Stimulated activated CD8-positive, alpha-beta memory T cell treated with anti-CD3 and anti-CD28 coated beads, Interleukin-4, amount 100 ng/mL, for 48 hours (primary cell): ENCODE measurements around the gene C1orf21.
A peak's percentile ranks its signal among the peaks of the same experiment; 100 is the strongest.

Experiments
- DNase-seq: peaks from one replicate; pipeline ENCODE4 v3.0.0-alpha.2; 2020

The C1orf21 gene

GRCh38 chr1:184635980-184636431 is 249.2 kb downstream of the C1orf21 start:
- no peak for DNase-seq

DNA sequence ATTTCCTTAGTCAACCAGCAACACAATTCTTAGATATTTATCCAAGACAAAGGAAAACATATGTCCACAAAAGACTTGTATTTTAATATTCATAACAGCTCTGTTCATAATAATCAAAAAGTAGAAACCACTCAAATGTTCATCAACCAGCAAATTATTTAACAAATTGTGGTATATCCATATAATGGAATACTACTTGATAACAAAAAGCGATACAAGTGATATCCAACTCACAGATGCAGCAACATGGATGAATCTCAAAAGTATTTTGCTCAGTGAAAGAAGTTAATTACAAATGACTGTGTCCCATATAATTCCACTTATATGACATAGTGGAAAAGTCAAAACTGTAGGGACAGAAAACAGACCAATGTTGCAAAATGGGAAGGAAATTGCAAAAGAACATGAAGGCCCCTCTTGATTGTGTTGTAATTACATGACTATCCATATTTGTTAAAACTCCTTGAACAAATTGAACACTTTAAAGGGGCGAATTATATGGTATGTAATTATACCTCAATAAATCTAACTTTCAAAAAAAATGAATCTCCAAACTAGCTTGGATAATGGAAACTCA is 250.9 kb downstream of the C1orf21 start:
- no peak for DNase-seq

GRCh38 chr1:184639205-184639604 is 252.4 kb downstream of the C1orf21 start:
- no peak for DNase-seq

- DNase-seq, result no peak
Measured at GRCh38 chr1:184640505-184640904, 253.7 kb downstream of the C1orf21 start.

DNA sequence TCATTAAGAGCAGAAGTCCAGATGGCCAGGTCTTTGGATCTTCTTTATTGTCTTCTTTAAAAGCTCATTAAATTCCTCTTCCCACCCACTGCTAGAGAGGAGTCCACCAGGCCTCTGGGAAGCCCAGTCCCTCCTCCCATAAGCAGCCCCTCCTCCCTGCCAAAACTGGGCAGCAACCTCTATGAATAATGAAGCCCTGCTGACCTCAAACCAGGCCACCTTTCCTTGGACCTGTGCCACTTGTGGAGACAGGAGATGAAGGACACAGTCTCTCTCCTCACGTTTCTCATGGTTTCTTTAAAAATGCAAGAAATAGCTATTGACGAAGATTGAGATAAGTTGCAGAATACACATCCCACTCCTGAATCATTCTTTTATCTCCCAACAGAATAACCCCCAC is 255.1 kb downstream of the C1orf21 start:
- no peak for DNase-seq

GRCh38 chr1:184643661-184644060 is 256.8 kb downstream of the C1orf21 start:
- DNase-seq, result no peak

DNA sequence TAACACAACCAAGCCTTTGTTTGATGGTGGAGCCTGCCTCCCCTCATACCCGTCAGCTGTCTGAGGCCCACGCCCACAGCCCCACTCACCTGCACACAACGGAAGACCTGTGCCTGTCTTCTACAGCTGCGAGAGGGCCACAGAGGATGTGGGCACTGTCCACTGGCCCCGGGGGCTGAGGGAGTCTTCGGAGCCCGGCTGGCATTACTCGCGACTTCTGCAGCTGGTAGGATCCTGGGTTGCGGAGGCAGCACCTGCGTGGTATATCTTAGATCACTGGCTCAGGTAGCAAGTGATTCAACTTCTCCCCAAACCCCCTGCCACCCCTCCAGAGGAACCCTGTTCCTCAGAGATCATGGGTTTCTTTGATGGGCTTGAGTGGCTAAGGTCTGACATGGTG is 257.9 kb downstream of the C1orf21 start:
- DNase-seq, result no peak

DNA sequence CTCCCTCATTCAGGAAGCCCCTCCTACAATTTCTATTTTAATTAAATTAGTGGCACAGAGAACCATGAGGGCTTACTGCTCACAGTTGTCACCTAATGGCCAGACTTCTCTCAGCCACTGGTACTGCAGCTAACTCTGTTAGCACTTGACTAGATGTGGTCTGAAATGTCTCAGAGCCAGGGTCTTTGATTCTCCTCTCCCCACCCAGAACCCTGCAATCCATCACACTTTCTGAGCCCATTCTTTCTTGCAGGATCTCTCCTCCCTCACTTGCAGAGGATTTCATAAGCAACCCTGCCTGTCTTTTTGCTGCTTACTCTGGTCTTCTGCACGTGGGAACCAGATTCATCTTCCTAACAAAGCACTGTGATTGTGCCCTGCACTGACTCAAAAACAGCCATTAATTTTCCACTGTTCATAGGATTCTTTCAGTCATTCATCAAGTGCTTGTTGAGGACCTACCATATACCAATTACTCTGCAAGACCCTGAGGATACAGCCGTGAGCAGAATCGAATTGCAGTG is 259.4 kb downstream of the C1orf21 start:
- no peak for DNase-seq

DNA sequence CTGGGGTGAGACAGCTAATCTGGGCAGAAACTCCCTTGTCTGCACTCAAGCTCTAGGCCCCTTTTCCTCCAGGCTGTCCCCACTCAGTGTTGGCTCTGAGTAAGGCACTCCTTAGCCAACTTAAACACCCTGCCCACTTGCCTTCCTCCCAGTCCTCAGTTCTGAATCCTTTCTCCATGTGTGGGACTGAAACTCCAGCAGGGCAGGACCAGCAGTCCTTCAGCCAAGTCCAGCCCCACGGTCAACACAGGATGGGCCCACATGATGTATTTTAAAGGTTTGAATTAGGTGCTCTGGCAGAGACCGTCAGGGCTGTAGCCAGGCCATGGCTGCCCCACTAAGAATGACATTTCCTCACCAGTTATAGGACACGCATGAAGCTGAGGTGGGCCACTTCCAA is 260.0 kb downstream of the C1orf21 start:
- DNase-seq, result no peak

DNA sequence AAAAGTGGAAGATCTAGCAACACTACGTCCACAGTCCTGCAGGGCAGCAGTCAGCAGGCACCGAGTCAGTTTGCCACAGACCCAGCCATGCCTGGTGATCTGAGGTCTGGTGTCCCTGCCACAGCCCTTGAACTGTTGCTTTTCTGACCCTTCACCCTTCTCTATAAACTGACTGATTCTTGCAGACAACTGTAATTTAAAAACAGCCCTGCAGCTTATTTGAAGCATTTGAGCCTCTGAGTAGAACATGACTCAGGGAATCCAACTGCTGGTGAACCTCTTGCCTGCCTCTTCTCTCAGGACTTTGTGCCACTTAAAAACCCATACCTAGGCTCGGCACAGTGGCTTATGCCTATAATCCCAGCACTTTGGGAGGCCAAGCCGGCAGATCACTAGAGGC is 260.6 kb downstream of the C1orf21 start:
- no peak for DNase-seq

- no peak for DNase-seq
Measured at GRCh38 chr1:184648160-184648855, 261.5 kb downstream of the C1orf21 start.

DNA sequence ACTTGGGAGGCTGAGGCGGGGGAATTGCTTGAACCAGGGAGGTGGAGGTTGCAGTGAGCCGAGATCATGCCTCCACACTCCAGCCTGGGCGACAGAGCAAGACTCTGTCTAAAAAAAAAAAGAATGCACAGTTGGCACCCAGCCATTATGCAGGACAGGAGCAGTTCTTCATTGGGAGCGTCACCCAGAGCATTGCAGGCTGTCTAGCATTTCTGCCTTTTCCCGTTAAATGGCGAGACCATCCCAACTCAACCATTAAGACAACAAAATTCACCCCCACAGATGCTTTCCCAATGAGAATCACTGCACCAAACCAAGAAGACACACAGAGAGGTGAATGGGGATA is 262.0 kb downstream of the C1orf21 start:
- no peak for DNase-seq

GRCh38 chr1:184649451-184649888 is 262.6 kb downstream of the C1orf21 start:
- DNase-seq, result no peak

GRCh38 chr1:184650177-184650866 is 263.5 kb downstream of the C1orf21 start:
- DNase-seq, result no peak

- DNase-seq, result no peak
Measured at GRCh38 chr1:184655185-184655584, 268.4 kb downstream of the C1orf21 start.

- no peak for DNase-seq
Measured at GRCh38 chr1:184656221-184656620, 269.4 kb downstream of the C1orf21 start.

DNA sequence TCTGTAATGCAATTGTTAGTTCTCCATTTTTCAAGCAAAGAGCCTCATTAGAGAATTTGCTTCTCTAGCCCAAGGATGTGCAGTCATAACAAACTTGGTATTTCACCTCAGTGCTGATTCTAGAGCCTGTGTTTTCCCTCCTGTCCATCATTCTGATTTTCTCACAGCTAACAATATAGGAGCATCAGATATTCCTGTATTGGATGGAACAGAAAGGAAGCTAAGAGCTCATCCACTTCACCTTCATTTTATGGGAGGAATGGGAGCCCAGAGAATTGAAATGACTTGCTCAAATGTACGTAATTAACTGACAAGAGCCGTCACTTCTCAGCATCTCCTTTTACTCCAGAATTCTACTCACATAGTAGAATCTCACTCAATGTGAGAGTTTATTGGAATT is 271.2 kb downstream of the C1orf21 start:
- DNase-seq, result no peak

DNA sequence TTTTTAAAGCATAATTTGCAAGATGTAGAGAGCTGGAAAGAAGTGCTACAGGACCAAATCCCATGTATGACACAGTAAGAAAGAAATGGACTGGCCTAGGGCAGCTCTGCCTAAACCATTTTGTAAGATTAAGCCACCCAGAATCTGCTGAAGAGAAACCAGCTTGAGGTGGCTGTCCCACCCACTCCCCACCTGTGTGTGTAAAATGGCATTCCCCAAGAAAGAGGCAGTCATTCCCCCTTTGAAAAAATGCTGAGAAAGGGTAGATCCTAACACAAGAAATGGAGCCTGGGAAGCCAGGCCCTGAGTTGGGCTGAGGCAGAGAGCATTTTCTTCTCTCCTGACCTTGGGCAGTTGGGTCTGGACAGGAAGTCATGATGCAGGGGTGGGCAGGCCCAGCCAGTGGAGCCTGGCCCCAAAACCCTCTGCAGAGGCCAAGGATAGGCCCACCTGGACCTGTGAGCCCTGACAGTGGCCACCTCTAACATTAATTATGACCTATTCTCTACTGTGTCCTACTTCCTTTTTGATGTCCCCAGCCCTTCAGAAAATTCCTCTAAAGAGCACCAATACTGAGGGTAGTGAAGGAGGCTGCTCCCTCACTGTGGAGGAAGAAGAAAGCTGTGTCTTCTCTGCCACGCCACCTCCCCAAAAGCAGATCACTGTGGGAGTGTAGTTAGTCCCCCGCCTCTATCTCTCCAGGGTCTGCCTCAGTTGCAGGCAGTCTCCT is 273.8 kb downstream of the C1orf21 start:
- no peak for DNase-seq

DNA sequence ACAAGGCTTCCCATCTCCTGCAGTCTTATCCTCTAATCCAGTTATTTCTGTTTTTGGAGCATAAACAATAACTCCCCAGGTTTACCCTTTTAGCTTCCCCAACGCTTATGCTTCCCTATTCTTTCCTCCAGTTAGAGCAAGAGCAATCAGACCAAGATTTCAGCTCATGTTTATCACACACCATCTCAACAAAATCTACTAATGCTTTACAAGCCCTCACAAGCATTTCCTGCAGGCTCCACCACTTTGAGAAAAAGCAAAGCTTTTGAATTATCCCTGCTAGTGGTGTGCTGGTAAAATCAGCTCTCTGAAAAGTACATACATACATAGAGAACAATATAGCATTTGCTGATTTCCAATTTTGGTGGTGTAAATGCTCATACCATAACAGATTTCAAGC is 275.0 kb downstream of the C1orf21 start:
- DNase-seq, result no peak

DNA sequence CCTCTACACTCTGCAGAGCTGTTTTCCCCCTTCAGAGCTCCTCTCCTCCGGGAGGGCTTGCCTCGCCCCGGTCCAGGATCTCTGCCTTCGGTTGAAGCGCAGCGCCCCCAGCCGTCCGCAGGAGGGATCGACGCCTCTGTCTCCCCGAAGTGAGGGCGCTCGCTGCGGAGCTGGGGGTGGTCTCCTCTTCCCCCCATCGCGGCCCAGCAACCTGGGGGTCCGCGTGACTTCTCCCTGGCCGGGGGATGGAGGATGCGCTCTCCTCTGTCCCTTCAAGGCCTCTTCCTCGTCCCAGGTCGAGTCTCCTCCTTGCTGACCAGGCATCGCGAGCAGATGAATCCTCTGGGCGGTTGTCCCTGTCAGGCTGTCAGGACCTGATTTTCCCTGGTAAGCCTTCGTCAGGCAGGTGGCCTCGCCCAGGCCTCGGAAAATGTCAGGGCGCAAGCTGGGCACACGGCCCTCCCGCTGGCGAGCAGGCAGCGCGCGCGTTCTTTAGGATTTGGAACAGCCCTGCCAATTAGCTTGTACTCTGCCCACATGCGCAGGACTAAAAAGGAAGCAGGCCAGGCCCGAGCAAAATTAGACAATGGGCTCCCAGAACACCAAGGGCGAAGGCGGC is 277.3 kb downstream of the C1orf21 start:
- DNase-seq, result peak; percentile 75

DNA sequence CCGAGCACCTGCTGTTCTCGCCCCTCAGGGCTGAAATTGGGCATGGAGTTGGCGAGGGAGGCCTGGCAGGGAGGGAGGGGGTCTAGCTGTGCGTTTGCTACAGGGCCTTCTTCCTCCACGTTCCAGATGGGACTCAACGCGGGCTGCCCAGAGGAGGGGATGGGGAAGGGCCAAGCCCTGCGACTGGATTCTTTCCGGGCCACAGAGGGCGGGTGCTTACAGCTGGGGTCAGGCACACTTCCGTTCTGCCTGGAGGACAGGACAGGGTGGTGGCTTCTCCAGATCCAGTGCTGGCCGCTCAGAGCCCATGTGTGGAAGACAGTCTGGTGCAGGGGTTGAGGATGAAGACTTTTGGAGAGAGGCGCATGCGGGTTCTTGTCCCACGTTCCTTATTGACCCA is 277.8 kb downstream of the C1orf21 start:
- no peak for DNase-seq

DNA sequence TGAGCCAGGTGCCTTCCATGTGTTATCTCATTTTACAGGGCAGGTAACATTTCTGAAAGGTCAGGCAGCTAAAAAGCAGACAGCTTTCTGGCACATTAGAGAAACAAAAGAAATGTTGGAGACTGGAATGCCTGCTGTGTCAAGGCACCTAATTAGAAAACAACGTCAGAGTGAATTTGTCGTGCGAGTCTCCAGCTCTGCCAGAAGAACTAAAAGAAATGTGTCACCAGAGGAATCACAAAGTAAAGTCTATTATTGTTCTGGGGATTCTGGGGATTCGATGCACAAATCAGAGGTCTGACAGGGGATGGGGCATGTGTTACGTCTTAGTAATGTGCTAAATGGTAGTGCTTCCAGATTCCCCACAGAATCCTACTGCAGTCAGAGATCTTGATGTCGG is 278.5 kb downstream of the C1orf21 start:
- no peak for DNase-seq

GRCh38 chr1:184669391-184669790 is 282.6 kb downstream of the C1orf21 start:
- no peak for DNase-seq
